Measurements from ENCODE around the gene KNDC1. TPM values are rescaled to one million over a fixed set of nuclear protein-coding genes. Genes with fewer than 3 reads are reported as not detected.

The KNDC1 gene
- total and polyA plus RNA-seq, 8 donors: 2.5 to 10.4 (median 4.0) TPM

DNA sequence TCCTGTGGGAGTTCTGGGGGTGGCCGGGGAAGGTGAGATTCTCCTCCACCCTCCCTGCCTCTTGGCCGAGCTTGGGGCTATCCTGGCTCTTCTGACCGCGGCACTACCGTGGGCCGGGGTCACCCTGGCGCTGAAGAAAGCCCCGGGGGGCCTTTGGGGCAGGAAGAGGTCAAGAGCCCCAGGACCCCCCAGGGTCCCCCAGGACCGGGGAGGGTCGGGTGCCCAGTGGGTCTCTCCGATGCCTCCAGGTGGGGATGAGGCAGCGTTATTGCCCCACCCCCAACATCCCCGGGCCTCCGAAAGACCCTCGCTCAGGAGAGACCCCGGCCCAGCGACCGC is 439 bp upstream of the KNDC1 start:
- H3K9me3 ChIP-seq: no peaks in the 10 kb centered on the region
- peak in 1 of 4 donors; percentile 28 for DNase-seq
- H3K4me3 ChIP-seq: no peak overlapping the region
- no peak for TF ChIP-seq CTCF (IDR thresholded peaks at IDR 0.05)
- peaks cover 5 to 74% of the 10 kb centered on the region in 2 donors for H3K27me3 ChIP-seq
- ATAC-seq: no peak
- peaks cover 0 to 7% of the 10 kb centered on the region in 2 donors for H3K4me1 ChIP-seq
- no peak overlapping the region for H3K27ac ChIP-seq
- no peaks in the 10 kb centered on the region for H3K36me3 ChIP-seq
- intact Hi-C loops (cut with DNase I): no loop called here

DNA sequence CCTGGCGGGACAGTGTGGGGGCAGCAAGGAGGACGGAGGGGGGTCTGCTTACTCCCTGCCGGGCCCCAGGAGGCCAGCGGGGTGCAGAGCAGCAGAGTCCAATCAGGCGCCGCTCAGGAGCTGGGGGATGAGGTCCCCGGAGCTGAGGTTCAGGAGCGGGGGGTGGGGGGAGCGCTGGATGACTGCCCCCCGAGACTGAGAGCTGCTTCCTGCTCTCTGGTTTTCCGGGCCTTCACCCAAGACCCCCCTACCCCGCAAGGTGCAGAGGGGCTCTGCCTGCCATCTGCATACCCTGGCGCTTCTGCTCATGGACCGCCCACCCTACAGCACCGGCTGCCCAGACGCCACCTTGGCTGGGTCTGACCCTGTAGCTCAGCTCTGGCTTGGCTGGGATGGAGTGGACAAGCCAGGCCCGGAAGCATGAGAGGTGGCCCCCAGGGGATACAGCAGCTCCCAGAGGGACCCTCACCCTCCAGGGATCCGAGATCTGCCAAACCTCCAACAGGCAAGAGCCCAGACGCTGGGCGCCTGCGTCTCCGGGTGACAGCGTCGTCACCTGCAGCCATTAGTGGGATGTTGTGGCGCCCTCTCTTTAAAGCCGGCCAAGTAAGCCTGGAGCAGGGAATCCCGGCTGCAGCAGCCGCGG is 930 bp downstream of the KNDC1 start:
- Histone ChIP-seq H3K9me3 (no peaks in the 10 kb centered on the region), H3K27ac (no peak overlapping the region), H3K36me3 (no peaks in the 10 kb centered on the region), H3K27me3 (peaks cover 5 to 84% of the 10 kb centered on the region in 2 donors), H3K4me1 (peaks cover 0 to 7% of the 10 kb centered on the region in 2 donors), H3K4me3 (peak overlapping the region; percentile 36 to 47)
- DNase-seq: peak in 1 of 4 donors; percentile 73
- intact Hi-C loops (cut with DNase I): no loop called here
- ATAC-seq: no peak
- no peak for TF ChIP-seq CTCF (IDR thresholded peaks at IDR 0.05)

DNA sequence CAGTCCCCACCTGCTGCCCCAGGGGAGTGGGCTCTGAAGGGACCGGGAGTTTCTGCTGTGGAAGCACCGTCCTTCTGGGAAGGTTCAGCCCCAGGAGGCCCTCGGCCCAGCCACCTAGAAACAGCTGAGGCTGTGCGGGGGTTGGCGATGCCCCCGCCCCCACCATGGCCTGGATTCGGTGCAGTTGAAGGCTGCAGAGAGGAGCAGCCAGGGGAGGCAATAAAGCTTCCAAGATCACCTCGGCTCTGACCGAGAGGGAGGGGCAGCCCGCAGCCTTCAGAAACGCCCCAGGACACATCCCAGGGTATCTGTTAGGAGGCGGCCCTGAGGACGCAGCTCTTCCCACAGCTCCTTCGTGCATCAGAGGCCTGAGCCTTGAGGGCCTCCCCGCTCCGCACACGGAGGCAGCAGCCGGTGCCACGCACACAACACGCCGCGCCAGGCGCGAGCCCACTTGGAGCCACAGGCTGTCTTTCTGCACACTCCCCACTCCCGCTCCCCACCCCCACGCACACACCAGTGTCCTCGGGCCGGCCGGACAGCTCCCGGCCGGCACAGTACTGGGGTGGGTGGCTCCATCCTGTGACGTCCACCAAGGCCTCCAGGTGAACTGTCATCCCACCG is 1.6 kb downstream of the KNDC1 start:
- Histone ChIP-seq H3K9me3 (no peaks in the 10 kb centered on the region), H3K4me1 (peaks cover 0 to 7% of the 10 kb centered on the region in 2 donors), H3K27me3 (peaks cover 5 to 84% of the 10 kb centered on the region in 2 donors), H3K27ac (no peak overlapping the region), H3K4me3 (peak overlapping the region in 1 of 2 donors; percentile 47), H3K36me3 (no peaks in the 10 kb centered on the region)
- DNase-seq (peak in 1 of 4 donors; percentile 58), ATAC-seq (no peak)
- intact Hi-C loops (cut with DNase I): no loop called here
- no peak for TF ChIP-seq CTCF (IDR thresholded peaks at IDR 0.05)

GRCh38 chr10:133162178-133162909 is 2.3 kb downstream of the KNDC1 start:
- H3K27me3 ChIP-seq: peaks cover 5 to 80% of the 10 kb centered on the region in 2 donors

More at GRCh38 chr10:133162178-133162909, 2.3 kb downstream of the KNDC1 start:
- Histone ChIP-seq H3K4me1 (peaks cover 0 to 7% of the 10 kb centered on the region in 2 donors), H3K36me3 (no peaks in the 10 kb centered on the region), H3K9me3 (no peaks in the 10 kb centered on the region), H3K4me3 (no peak overlapping the region), H3K27ac (no peak overlapping the region)
- ATAC-seq (peak; percentile 46), DNase-seq (peak in 1 of 4 donors; percentile 72)
- TF ChIP-seq CTCF (IDR thresholded peaks at IDR 0.05): no peak
- intact Hi-C loops (cut with DNase I): no loop called here

Data from left lung (tissue), 10 donors.